B cell (primary cell): ENCODE results near the gene DUSP9. TPM values are rescaled to one million over a fixed set of nuclear protein-coding genes. Genes with fewer than 3 reads are reported as not detected.

Experiments used
- ATAC-seq: fragments of 200-7000 bp; cut with Tn5 transposase; one replicate; pipeline ENCODE4 v1.10.0; 2021; ENCODE audit warnings: low read depth, mild to moderate bottlenecking, moderate number of reproducible peaks, moderate library complexity
- CTCF ChIA-PET: fragments of 350-600 bp; sonication (Branson Sonifier 250); formaldehyde crosslinking; loops from one replicate; lab custom pipeline; 2021; ENCODE audit warnings: antibody characterized with exemption, inconsistent platforms; lab: Charles Lee
- POLR2A ChIA-PET: fragments of 350-600 bp; sonication (Branson Sonifier 250); formaldehyde crosslinking; loops from one replicate; lab custom pipeline; 2021; ENCODE audit warnings: antibody characterized with exemption; lab: Charles Lee
- DNase-seq: peaks from one replicate; pipeline ENCODE4 v3.0.0; 2013
- H2AFZ ChIP-seq: 2 replicates; pipeline ENCODE4 v1.6.1; 2012; ENCODE audit warnings: mild to moderate bottlenecking, low read depth, low read length; ENCODE audit not compliant: insufficient read depth, poor library complexity, severe bottlenecking
- H3K27ac ChIP-seq, 2 donors: 1 replicate in 1 of 2; 2 replicates in 1 of 2; pipeline ENCODE4 v1.5.1; 2012 to 2013; ENCODE audit warnings: low read length in 2 of 2, mild to moderate bottlenecking in 2 of 2, moderate library complexity in 1 of 2
- H3K27me3 ChIP-seq, 4 experiments: fragments of 200-600 bp in 1 of 4; sonication (generic) in 1 of 4; replicated peaks in 1 of 4; 1 replicate in 2 of 4; 2 replicates in 2 of 4; pipeline versions ENCODE4 v1.6.1 to v1.7.0; 2013 to 2016; ENCODE audit warnings: low read length in 3 of 4, mild to moderate bottlenecking in 2 of 4, mixed read lengths in 1 of 4, moderate library complexity in 1 of 4; ENCODE audit not compliant: insufficient read depth in 4 of 4, control insufficient read depth in 3 of 4; ENCODE audit errors: control extremely low read depth in 1 of 4
- H3K36me3 ChIP-seq, 2 experiments: replicated peaks in 1 of 2; 1 replicate in 1 of 2; 2 replicates in 1 of 2; pipeline versions ENCODE4 v1.6.1 to v1.7.1; 2013; ENCODE audit warnings: low read length in 1 of 2; ENCODE audit not compliant: insufficient read depth in 2 of 2, control insufficient read depth in 1 of 2; ENCODE audit errors: control extremely low read depth in 1 of 2, extremely low read depth in 1 of 2
- H3K4me1 ChIP-seq, 2 donors: fragments of 200-600 bp in 1 of 2; sonication (generic) in 1 of 2; 1 replicate in 1 of 2; 2 replicates in 1 of 2; pipeline versions ENCODE4 v1.5.1 to v1.6.1; 2013 to 2017; ENCODE audit warnings: low read length in 2 of 2; ENCODE audit not compliant: control insufficient read depth in 2 of 2, insufficient read depth in 2 of 2
- H3K4me2 ChIP-seq: replicated peaks from 2 replicates; pipeline ENCODE3; 2012; ENCODE audit warnings: mild to moderate bottlenecking, low read depth, low read length; ENCODE audit not compliant: poor library complexity, severe bottlenecking
- H3K4me3 ChIP-seq, 5 experiments: fragments of 200-600 bp in 1 of 5; sonication (generic) in 1 of 5; 1 replicate in 3 of 5; 2 replicates in 2 of 5; pipeline versions ENCODE4 v1.5.1 to v1.7.0; 2011 to 2016; ENCODE audit warnings: low read length in 4 of 5, mild to moderate bottlenecking in 4 of 5, low read depth in 2 of 5, control low read depth in 1 of 5, moderate library complexity in 1 of 5; ENCODE audit not compliant: insufficient read depth in 1 of 5; ENCODE audit errors: control extremely low read depth in 1 of 5, extremely low read depth in 1 of 5
- H3K79me2 ChIP-seq: fragments of 200-600 bp; sonication (generic); one replicate; pipeline ENCODE4 v1.6.0; 2016; ENCODE audit warnings: low read length; ENCODE audit not compliant: control insufficient read depth, insufficient read depth
- H3K9ac ChIP-seq: fragments of 200-600 bp; sonication (generic); 2 replicates; pipeline ENCODE4 v1.6.1; 2017; ENCODE audit warnings: mild to moderate bottlenecking, low read length, moderate library complexity
- H3K9me3 ChIP-seq, 3 donors: one replicate each; pipeline versions ENCODE4 v1.6.1 to v1.7.1; 2013; ENCODE audit warnings: low read length in 2 of 3; ENCODE audit not compliant: control insufficient read depth in 2 of 3, insufficient read depth in 1 of 3; ENCODE audit errors: control extremely low read depth in 1 of 3
- H4K20me1 ChIP-seq: 2 replicates; pipeline ENCODE4 v1.6.0; 2012; ENCODE audit warnings: mild to moderate bottlenecking, low read length; ENCODE audit not compliant: insufficient read depth, control insufficient read depth, poor library complexity, severe bottlenecking
- H3K27ac Mint-ChIP-seq: one replicate; pipeline ENCODE4 v1.8.0; 2021; ENCODE audit warnings: mixed read lengths
- H3K27me3 Mint-ChIP-seq: one replicate; pipeline ENCODE4 v1.8.0; 2021; ENCODE audit warnings: mixed read lengths
- H3K4me1 Mint-ChIP-seq: one replicate; pipeline ENCODE4 v1.8.0; 2021; ENCODE audit warnings: mixed read lengths
- H3K4me3 Mint-ChIP-seq: one replicate; pipeline ENCODE4 v1.8.0; 2021; ENCODE audit warnings: mixed read lengths
- H3K9me3 Mint-ChIP-seq: one replicate; pipeline ENCODE4 v1.8.0; 2022; ENCODE audit warnings: mixed read lengths; ENCODE audit not compliant: insufficient read depth
- CTCF ChIP-seq: fragments of 200-600 bp; IDR thresholded peaks from one replicate; pipeline ENCODE4 v1.8.0; 2022; ENCODE audit warnings: antibody characterized with exemption, mild to moderate bottlenecking
- EZH2 ChIP-seq: IDR thresholded peaks from 2 replicates; pipeline ENCODE4 v1.6.1; 2012; ENCODE audit warnings: borderline replicate concordance, low read depth, mild to moderate bottlenecking, moderate library complexity, low read length; ENCODE audit not compliant: insufficient read depth, poor library complexity, severe bottlenecking
- WGBS: methylation state at CpG from one replicate; pipeline ENCODE4 v1.1.5; 2013; ENCODE audit warnings: missing lambda C conversion rate; ENCODE audit not compliant: insufficient coverage; 5-methylcytosine and 5-hydroxymethylcytosine counted together
- intact Hi-C: fragments of 100-400 bp; cut with micrococcal nuclease; formaldehyde crosslinking; loops from one replicate; pipeline ENCODE4 v1.10.0; 2022
- polyA plus RNA-seq: library from polyadenylated mRNA; depleted of rRNA; stranded (reverse); fragments of >200 nt; gene quantifications from 2 replicates; pipeline ENCODE4 v1.2.3, GENCODE V29; 2012
- total RNA-seq, 2 donors: library from RNA; stranded (reverse); fragments of 120-200 nt in 1 of 2; gene quantifications; 1 replicate in 1 of 2; 2 replicates in 1 of 2; pipeline versions ENCODE4 v1.2.3 to v1.2.4, GENCODE V29; 2013 to 2022

DUSP9 gene
- total and polyA plus RNA-seq, 2 donors (not counting 1 experiment from before 2014, with no cell fraction given): not detected

- intact Hi-C loops: loop anchor here (1.0 to 5.0 kb wide), 2 partner anchors 36 to 51 kb away; partner anchors contain the start of gene DUSP9
- no peak overlapping the region for H3K9ac ChIP-seq
- peaks cover 0 to 5% (median 0%) of the 10 kb centered on the region in 4 experiments for H3K27me3 ChIP-seq
- 91% methylated on average over 4 of the region's 9 CpGs for WGBS
- peak overlapping the region; percentile 85 for H3K4me3 Mint-ChIP-seq
- H3K9me3 ChIP-seq: peaks cover 0 to 4% (median 0%) of the 10 kb centered on the region in 3 donors
- TF ChIP-seq EZH2 (no peak), CTCF (no peak)
- ATAC-seq (no peak), DNase-seq (no peak)
- peak overlapping the region; percentile 72 for H2AFZ ChIP-seq
- H4K20me1 ChIP-seq: no peaks in the 10 kb centered on the region
- H3K27ac Mint-ChIP-seq: no peak overlapping the region
- ChIA-PET POLR2A (interaction anchor here (0.8 kb wide), 1 partner anchor 12 kb away, joined by 3 read pairs; no protein-coding TSS in a partner anchor), CTCF (interaction anchor here (1.5 to 1.8 kb wide), 2 partner anchors 13 to 51 kb away, joined by 3 to 11 read pairs; no protein-coding TSS in a partner anchor)
- no peaks in the 10 kb centered on the region for H3K36me3 ChIP-seq
- peak overlapping the region; percentile 77 for H3K4me2 ChIP-seq
- H3K27ac ChIP-seq: no peak overlapping the region
- no peaks in the 10 kb centered on the region for H3K9me3 Mint-ChIP-seq
- H3K4me3 ChIP-seq: peak overlapping the region in 1 of 5 experiments; percentile 54
- H3K79me2 ChIP-seq: no peaks in the 10 kb centered on the region
- peaks cover 10% of the 10 kb centered on the region for H3K4me1 Mint-ChIP-seq
- H3K4me1 ChIP-seq: peaks cover 0 to 15% of the 10 kb centered on the region in 2 donors
- peaks cover 16% of the 10 kb centered on the region for H3K27me3 Mint-ChIP-seq
These were observed 36.2 kb upstream of the DUSP9 start for GRCh38 chrX:153610836-153611213.

GRCh38 chrX:153611298-153612095 is 35.5 kb upstream of the DUSP9 start:
- ChIA-PET CTCF (interaction anchor here (1.2 to 1.5 kb wide), 3 partner anchors 13 to 57 kb away, joined by 3 read pairs; no protein-coding TSS in a partner anchor), POLR2A (interaction anchor here (0.7 to 0.8 kb wide), 2 partner anchors 13 to 27 kb away, joined by 3 to 6 read pairs; no protein-coding TSS in a partner anchor)
- peaks cover 16% of the 10 kb centered on the region for H3K27me3 Mint-ChIP-seq
- no peaks in the 10 kb centered on the region for H3K9me3 Mint-ChIP-seq
- Histone ChIP-seq H2AFZ (no peak overlapping the region), H4K20me1 (no peaks in the 10 kb centered on the region), H3K27me3 (peaks cover 0 to 5% (median 0%) of the 10 kb centered on the region in 4 experiments), H3K4me2 (no peak overlapping the region), H3K27ac (no peak overlapping the region), H3K9ac (no peak overlapping the region), H3K36me3 (no peaks in the 10 kb centered on the region), H3K4me3 (no peak overlapping the region), H3K9me3 (peaks cover 0 to 4% (median 0%) of the 10 kb centered on the region in 3 donors), H3K79me2 (no peaks in the 10 kb centered on the region), H3K4me1 (peaks cover 0 to 15% of the 10 kb centered on the region in 2 donors)
- H3K27ac Mint-ChIP-seq: no peak overlapping the region
- 80% methylated on average over 1 of the region's 14 CpGs for WGBS
- intact Hi-C loops: loop anchor here (5.0 kb wide), 1 partner anchor 36 kb away; the partner anchor contains the start of gene DUSP9
- peaks cover 10% of the 10 kb centered on the region for H3K4me1 Mint-ChIP-seq
- ATAC-seq (no peak), DNase-seq (no peak)
- H3K4me3 Mint-ChIP-seq: peak overlapping the region; percentile 85
- no peak for TF ChIP-seq EZH2
- no peak for TF ChIP-seq CTCF
